ENCODE data around the gene ROR1.

GRCh38 chr1:63784489-63785390, 10.9 kb downstream of the ROR1 start:
- TF ChIP-seq POLR2A (IDR thresholded peaks at IDR 0.05) (no peak), EP300 (IDR thresholded peaks at IDR 0.05) (no peak), CTCF (IDR thresholded peaks at IDR 0.05) (no peak)
